GM23248 (cell line): ENCODE results near the gene CYFIP1.

ENCODE experiments used
- EZH2 ChIP-seq: fragments of 200-600 bp; sonication (generic); IDR thresholded peaks from 2 replicates; pipeline ENCODE4 v1.6.1; 2018; ENCODE audit warnings: antibody characterized with exemption, mild to moderate bottlenecking; ENCODE audit not compliant: insufficient read depth, poor library complexity, severe bottlenecking
- EZH2phosphoT487 ChIP-seq: fragments of 200-600 bp; sonication (generic); IDR thresholded peaks from 2 replicates; pipeline ENCODE4 v1.6.1; 2018; ENCODE audit warnings: antibody characterized with exemption, moderate library complexity, mild to moderate bottlenecking, low read depth; ENCODE audit not compliant: insufficient read depth

DNA sequence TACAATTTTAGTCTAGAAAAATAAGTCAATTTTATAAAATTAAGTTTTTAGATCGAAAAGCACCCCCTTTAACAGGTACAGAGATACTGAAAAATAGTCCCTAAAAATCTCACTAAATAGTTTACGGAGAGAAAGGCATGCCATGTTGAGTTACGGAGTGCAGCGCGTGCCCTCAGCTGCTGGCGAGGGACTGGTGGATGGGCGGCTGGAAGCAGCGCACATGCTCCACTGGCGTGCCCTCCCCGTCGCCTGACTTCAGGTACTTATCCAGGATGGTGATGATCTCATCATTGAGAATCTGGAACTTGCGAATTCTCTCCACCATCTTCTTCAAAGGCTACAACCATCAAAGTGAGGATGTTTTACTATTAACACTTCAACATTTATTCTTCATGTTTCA lies 110.3 kb downstream of the CYFIP1 start:
- no peak for TF ChIP-seq EZH2
- no peak for TF ChIP-seq EZH2phosphoT487
